AG08396 (cell line): ENCODE measurements around the gene NPDC1.
A peak's percentile ranks its signal among the peaks of the same experiment; 100 is the strongest.

Source experiments
- DNase-seq: peaks from one replicate; pipeline ENCODE4 v3.0.0; 2012; ENCODE audit warnings: low spot score, mixed read lengths

NPDC1 gene

DNA sequence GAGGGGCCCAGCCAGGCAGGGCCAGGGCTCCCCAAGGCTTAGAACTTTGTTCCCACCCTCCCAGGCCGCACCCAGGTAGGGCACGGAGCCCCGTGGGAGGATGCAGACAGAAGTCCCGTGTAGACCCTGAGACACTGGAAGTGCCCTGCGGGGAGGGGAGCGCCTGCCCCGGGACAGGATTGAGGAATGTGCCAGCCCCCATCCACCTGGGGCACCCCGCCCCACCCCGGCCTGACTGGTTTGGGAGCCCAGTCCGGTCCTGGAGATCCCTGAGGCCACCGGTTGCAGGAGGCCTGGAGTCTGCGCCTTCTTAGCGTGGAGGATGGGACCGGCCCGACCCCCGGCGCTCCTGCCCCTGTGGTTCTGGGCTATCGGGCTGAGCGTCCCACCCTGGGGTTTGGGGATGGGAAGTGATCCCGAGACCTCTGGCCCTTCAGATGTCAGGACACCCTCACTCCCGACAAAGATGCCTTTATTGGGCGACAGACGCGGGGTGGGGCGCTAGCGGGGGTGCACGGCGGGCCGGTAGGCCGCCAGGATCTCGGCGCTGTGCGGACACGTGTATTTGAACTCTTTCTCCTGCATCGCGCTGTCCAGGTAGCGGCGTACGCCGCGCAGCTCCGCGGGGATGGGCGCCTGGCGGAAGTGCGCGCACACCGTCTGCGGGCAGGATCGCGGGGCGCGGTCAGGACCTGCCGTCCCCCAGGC is 51.6 kb downstream of the NPDC1 start:
- no peak for DNase-seq

DNA sequence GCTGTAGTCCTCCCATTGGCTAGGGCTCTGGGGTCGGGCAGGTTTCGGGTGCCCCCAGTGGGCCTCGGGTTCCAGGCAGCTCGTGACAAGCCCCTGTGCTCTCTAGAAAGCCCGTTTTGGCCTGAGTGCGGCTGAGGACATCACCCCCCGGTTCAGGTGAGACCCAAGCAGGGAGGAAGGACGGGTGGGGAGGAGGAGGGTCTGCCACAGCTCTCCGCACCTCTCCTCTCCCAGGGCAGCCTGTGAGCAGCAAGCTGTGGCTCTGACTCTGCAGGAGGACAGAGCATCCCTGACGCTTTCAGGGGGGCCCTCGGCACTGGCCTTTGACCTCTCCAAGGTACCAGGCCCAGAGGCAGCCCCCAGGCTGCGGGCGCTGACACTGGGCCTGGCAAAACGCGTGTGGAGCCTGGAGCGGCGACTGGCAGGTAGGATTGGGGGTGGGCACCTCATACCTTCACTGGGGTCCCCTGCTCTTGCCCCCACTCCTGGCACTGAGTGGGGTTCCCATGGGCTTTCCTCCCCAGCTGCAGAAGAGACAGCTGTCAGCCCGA is 53.1 kb downstream of the NPDC1 start:
- no peak for DNase-seq

DNA sequence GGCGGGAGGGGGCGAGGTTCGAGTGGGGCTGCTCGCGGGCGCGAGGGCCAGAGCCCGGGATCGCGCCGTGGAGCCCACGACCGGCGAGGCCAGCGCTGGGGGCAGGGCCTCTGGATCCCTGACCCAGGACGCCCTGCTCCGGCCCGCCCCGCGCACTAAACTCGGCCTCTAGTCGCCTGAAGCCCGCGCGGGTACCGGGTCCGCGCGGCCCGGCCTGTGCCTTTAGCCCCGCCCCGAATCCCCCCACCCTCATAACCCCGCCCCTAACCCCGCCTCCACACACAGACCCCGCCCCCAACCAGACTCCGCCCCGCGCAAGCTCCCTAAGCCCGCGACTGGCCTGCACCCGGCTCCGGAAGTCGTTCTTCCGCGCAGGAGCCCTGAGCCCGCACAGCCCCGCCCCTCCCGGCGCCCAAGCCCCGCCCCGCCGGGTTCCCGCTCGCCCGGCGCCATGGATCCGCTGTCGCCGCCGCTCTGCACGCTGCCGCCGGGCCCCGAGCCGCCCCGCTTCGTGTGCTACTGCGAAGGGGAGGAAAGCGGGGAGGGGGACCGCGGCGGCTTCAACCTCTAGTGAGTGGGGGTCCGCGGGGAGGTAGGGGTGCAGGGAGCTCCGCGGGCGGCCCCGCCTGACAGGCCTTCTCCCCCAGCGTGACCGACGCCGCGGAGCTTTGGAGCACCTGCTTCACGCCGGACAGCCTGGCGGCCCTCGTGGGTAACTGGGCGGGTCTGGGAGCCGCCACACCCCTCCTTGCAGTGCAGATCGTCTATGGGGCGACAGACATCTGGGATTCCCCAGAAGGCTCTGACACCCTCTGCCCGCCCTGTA is 53.8 kb downstream of the NPDC1 start, which contains the start of gene PAXX:
PAXX (plus strand) TSS at position 430 of the 826 bp plus-strand sequence; CDS start at position 452, 22 bp downstream.
- DNase-seq: peak; percentile 99

DNA sequence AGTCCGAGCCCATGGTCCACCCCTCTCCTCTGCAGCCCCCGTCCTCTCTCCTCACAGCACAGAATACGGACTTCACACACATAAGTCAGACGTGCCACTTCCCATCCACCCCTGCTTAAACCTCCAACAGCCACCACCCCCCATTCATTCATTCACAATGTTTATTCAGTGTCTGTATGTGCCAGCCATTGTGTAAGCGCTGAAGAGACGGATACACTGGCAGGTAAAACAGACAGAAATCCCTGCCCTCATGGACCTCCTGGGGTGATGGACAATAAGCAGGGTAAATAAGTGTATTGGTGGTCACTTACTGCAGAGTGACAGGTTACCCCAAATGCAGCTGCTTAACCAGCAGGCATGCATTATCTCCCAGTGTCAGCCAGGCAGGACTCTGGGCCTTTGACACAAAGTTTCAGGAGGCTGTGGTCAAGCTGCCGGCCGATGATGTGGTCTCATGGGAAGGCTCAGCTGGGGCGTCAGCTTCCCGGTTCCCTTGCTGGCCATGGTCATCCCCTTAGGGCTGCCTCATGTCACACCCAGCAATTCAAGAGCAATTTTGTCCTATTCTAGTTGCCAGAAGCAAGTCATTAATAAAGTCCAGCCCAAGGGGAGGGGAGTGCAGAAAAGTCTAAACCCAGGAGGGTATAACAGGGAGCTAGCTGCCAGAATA is 55.6 kb downstream of the NPDC1 start:
- no peak for DNase-seq
